ENCODE data around the gene TMPRSS3. TPM values are rescaled to one million over a fixed set of nuclear protein-coding genes. Genes with fewer than 3 reads are reported as not detected.

The TMPRSS3 gene
- total RNA-seq, 2 donors from 2014 or later = not detected

DNA sequence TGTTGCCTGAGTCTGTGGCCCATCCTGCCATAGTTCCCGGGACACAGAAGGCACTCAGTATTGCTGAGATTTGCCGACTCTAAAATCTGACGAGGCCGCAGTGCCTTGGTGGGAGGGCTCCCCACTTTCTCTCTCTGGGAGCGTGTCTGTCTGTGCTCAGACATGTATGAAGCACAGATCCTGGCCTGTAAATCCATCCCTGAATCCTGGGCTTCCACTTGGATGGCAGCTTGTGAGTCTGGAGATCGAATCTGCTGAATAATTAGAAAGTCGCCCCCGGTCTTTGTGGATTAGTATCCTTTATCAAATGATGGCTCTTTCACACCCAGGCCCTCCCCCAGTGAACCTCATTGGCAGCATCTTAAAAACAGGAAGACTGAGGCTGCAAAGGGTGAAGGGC lies 18.2 kb upstream of the TMPRSS3 start:
- no peaks in the 10 kb centered on the region for H3K9me3 Mint-ChIP-seq
- TF ChIP-seq, protein P1, sequence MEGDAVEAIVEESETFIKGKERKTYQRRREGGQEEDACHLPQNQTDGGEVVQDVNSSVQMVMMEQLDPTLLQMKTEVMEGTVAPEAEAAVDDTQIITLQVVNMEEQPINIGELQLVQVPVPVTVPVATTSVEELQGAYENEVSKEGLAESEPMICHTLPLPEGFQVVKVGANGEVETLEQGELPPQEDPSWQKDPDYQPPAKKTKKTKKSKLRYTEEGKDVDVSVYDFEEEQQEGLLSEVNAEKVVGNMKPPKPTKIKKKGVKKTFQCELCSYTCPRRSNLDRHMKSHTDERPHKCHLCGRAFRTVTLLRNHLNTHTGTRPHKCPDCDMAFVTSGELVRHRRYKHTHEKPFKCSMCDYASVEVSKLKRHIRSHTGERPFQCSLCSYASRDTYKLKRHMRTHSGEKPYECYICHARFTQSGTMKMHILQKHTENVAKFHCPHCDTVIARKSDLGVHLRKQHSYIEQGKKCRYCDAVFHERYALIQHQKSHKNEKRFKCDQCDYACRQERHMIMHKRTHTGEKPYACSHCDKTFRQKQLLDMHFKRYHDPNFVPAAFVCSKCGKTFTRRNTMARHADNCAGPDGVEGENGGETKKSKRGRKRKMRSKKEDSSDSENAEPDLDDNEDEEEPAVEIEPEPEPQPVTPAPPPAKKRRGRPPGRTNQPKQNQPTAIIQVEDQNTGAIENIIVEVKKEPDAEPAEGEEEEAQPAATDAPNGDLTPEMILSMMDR (conservative IDR thresholded peaks at IDR 0.05) = no peak
- DNase-seq = no peak
- H3K36me3 ChIP-seq (ENCODE audit: control insufficient read depth, insufficient read depth, low read length) = no peaks in the 10 kb centered on the region
- no peak overlapping the region for H3K27ac ChIP-seq (ENCODE audit: low read depth, low read length)
- H3K4me3 Mint-ChIP-seq = no peak overlapping the region
- H3K27me3 Mint-ChIP-seq (ENCODE audit: insufficient read depth) = no peaks in the 10 kb centered on the region
- H3K27ac Mint-ChIP-seq = no peak overlapping the region
- H3K4me1 Mint-ChIP-seq = no peaks in the 10 kb centered on the region
- H3K4me3 ChIP-seq (ENCODE audit: low read length) = no peak overlapping the region
- H3K9ac ChIP-seq (ENCODE audit: extremely low read depth, low read length, poor library complexity, severe bottlenecking) = no peak overlapping the region
- H3K9me3 ChIP-seq (ENCODE audit: control insufficient read depth, low read length) = no peaks in the 10 kb centered on the region
- H3K36me3 Mint-ChIP-seq (ENCODE audit: low read depth) = no peaks in the 10 kb centered on the region
- H3K27me3 ChIP-seq (ENCODE audit: control insufficient read depth, insufficient read depth, low read length, poor library complexity, severe bottlenecking) = no peaks in the 10 kb centered on the region
- 94 to 97% methylated on average over 7 to 8 of the region's 8 CpGs for WGBS, 2 experiments (ENCODE audit: insufficient coverage in 1 of 2, insufficient read length in 1 of 2)
- H3K4me1 ChIP-seq (ENCODE audit: control insufficient read depth, insufficient read depth, low read length) = no peaks in the 10 kb centered on the region

DNA sequence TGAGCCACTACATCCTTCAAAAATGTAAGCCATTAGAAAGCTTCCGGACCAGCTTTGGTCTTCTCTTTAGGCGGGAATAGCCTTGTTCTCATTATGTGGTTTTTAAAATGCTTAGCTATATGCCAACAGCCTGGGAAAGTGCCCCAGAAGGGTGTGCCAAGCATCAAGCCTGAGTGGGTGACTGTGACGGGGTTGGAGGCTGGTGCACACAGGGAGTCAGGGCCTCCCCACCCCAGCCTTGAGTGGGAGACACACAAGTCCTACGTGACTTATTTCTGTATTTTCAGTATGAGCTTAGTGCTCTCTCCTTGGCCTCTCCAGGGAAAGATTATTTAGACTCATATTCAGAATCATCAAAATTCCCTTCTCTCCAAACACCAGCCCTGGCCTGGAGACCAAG lies 17.6 kb upstream of the TMPRSS3 start:
- Histone ChIP-seq H3K27me3 (ENCODE audit: control insufficient read depth, insufficient read depth, low read length, poor library complexity, severe bottlenecking) (no peaks in the 10 kb centered on the region), H3K4me3 (ENCODE audit: low read length) (no peak overlapping the region), H3K4me1 (ENCODE audit: control insufficient read depth, insufficient read depth, low read length) (no peaks in the 10 kb centered on the region), H3K27ac (ENCODE audit: low read depth, low read length) (no peak overlapping the region), H3K36me3 (ENCODE audit: control insufficient read depth, insufficient read depth, low read length) (no peaks in the 10 kb centered on the region), H3K9me3 (ENCODE audit: control insufficient read depth, low read length) (no peaks in the 10 kb centered on the region), H3K9ac (ENCODE audit: extremely low read depth, low read length, poor library complexity, severe bottlenecking) (no peak overlapping the region)
- Mint-ChIP-seq H3K4me3 (no peak overlapping the region), H3K4me1 (no peaks in the 10 kb centered on the region), H3K27ac (no peak overlapping the region), H3K27me3 (ENCODE audit: insufficient read depth) (no peaks in the 10 kb centered on the region), H3K9me3 (no peaks in the 10 kb centered on the region), H3K36me3 (ENCODE audit: low read depth) (no peaks in the 10 kb centered on the region)
- DNase-seq = no peak
- 94 to 100% methylated on average over 2 to 4 of the region's 4 CpGs for WGBS, 2 experiments (ENCODE audit: insufficient coverage in 1 of 2, insufficient read length in 1 of 2)
- TF ChIP-seq, protein P1 (conservative IDR thresholded peaks at IDR 0.05) = no peak

DNA sequence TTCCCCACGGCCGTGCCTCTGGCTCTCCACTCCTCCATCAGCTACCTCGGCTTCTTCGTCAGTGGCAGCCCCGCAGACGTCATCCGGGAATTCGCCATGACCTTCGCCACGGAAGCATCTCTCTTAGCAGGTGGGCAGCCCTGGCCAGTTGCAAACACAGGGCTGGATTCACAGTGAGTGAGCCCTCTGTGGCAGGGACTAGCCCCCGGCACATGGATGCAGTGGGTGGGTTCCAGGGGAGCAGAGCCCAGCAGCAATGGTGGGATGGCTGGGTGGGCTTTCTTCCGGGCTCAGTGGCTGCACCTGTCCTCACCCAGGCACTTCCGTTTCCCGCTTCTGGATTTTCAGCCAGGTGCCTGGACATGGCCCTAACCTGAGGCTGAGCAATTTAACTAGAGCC lies 17.2 kb upstream of the TMPRSS3 start:
- Histone ChIP-seq H3K27ac (ENCODE audit: low read depth, low read length) (no peak overlapping the region), H3K9ac (ENCODE audit: extremely low read depth, low read length, poor library complexity, severe bottlenecking) (no peak overlapping the region), H3K4me1 (ENCODE audit: control insufficient read depth, insufficient read depth, low read length) (no peaks in the 10 kb centered on the region), H3K27me3 (ENCODE audit: control insufficient read depth, insufficient read depth, low read length, poor library complexity, severe bottlenecking) (no peaks in the 10 kb centered on the region), H3K9me3 (ENCODE audit: control insufficient read depth, low read length) (no peaks in the 10 kb centered on the region), H3K36me3 (ENCODE audit: control insufficient read depth, insufficient read depth, low read length) (no peaks in the 10 kb centered on the region), H3K4me3 (ENCODE audit: low read length) (no peak overlapping the region)
- Mint-ChIP-seq H3K36me3 (ENCODE audit: low read depth) (no peaks in the 10 kb centered on the region), H3K27me3 (ENCODE audit: insufficient read depth) (no peaks in the 10 kb centered on the region), H3K4me1 (no peaks in the 10 kb centered on the region), H3K9me3 (no peaks in the 10 kb centered on the region), H3K4me3 (no peak overlapping the region), H3K27ac (no peak overlapping the region)
- no peak for DNase-seq
- WGBS, 2 experiments (ENCODE audit: insufficient coverage in 1 of 2, insufficient read length in 1 of 2) = 87 to 98% methylated on average over 8 to 14 of the region's 14 CpGs
- TF ChIP-seq, protein P1 (conservative IDR thresholded peaks at IDR 0.05) = no peak
